ENCODE measurements around the gene DRD1. TPM values are rescaled to one million over a fixed set of nuclear protein-coding genes. Genes with fewer than 3 reads are reported as not detected.

Gene DRD1
- total and polyA plus RNA-seq, 2 experiments from 2014 or later, result 0.11 to 0.14 TPM

DNA sequence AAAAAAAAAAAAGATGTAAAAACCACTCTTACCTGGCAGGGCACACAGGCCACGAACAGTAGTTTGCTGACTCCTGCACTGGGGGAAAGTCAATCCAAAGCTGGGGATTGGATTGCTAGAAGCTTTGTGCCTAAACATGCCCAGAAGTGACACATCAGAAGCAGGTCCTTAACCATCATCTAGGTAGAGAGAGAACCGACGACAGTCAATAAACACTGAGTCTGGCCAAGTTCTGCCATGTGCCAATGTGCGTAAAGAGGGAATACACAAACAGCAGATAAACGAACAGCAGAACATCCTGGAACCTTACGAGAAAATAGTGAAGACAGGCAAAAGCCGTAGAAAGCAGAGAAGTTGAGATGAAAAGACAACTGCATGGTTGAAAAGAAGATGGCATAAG, 49.3 kb upstream of the DRD1 start:
- Histone ChIP-seq H3F3A (replicated peaks; ENCODE audit: low read depth) (no peaks in the 10 kb centered on the region), H3K4me1 (ENCODE audit: insufficient read depth) (no peaks in the 10 kb centered on the region), H3K79me2 (replicated peaks; ENCODE audit: insufficient read depth) (peaks cover 45% of the 10 kb centered on the region), H3K9me2 (ENCODE audit: insufficient read depth) (no peaks in the 10 kb centered on the region), H3K36me3 (ENCODE audit: insufficient read depth) (peaks cover 34% of the 10 kb centered on the region), H3K4me2 (no peak overlapping the region), H2AFZ (no peak overlapping the region), H3K4me3 (no peak overlapping the region), H3K27me3 (ENCODE audit: insufficient read depth) (no peaks in the 10 kb centered on the region), H3K27ac (ENCODE audit: low read depth) (no peak overlapping the region), H4K20me1 (replicated peaks; ENCODE audit: insufficient read depth) (peaks cover 31% of the 10 kb centered on the region)
- DNase-seq (ENCODE audit: low spot score), result no peak
- no peaks in the 10 kb centered on the region for H3K9me3 Mint-ChIP-seq
- H3K4me3 Mint-ChIP-seq, result no peak overlapping the region
- H3K36me3 Mint-ChIP-seq (ENCODE audit: low read depth), result peaks cover 52% of the 10 kb centered on the region
- TF ChIP-seq, protein P1, sequence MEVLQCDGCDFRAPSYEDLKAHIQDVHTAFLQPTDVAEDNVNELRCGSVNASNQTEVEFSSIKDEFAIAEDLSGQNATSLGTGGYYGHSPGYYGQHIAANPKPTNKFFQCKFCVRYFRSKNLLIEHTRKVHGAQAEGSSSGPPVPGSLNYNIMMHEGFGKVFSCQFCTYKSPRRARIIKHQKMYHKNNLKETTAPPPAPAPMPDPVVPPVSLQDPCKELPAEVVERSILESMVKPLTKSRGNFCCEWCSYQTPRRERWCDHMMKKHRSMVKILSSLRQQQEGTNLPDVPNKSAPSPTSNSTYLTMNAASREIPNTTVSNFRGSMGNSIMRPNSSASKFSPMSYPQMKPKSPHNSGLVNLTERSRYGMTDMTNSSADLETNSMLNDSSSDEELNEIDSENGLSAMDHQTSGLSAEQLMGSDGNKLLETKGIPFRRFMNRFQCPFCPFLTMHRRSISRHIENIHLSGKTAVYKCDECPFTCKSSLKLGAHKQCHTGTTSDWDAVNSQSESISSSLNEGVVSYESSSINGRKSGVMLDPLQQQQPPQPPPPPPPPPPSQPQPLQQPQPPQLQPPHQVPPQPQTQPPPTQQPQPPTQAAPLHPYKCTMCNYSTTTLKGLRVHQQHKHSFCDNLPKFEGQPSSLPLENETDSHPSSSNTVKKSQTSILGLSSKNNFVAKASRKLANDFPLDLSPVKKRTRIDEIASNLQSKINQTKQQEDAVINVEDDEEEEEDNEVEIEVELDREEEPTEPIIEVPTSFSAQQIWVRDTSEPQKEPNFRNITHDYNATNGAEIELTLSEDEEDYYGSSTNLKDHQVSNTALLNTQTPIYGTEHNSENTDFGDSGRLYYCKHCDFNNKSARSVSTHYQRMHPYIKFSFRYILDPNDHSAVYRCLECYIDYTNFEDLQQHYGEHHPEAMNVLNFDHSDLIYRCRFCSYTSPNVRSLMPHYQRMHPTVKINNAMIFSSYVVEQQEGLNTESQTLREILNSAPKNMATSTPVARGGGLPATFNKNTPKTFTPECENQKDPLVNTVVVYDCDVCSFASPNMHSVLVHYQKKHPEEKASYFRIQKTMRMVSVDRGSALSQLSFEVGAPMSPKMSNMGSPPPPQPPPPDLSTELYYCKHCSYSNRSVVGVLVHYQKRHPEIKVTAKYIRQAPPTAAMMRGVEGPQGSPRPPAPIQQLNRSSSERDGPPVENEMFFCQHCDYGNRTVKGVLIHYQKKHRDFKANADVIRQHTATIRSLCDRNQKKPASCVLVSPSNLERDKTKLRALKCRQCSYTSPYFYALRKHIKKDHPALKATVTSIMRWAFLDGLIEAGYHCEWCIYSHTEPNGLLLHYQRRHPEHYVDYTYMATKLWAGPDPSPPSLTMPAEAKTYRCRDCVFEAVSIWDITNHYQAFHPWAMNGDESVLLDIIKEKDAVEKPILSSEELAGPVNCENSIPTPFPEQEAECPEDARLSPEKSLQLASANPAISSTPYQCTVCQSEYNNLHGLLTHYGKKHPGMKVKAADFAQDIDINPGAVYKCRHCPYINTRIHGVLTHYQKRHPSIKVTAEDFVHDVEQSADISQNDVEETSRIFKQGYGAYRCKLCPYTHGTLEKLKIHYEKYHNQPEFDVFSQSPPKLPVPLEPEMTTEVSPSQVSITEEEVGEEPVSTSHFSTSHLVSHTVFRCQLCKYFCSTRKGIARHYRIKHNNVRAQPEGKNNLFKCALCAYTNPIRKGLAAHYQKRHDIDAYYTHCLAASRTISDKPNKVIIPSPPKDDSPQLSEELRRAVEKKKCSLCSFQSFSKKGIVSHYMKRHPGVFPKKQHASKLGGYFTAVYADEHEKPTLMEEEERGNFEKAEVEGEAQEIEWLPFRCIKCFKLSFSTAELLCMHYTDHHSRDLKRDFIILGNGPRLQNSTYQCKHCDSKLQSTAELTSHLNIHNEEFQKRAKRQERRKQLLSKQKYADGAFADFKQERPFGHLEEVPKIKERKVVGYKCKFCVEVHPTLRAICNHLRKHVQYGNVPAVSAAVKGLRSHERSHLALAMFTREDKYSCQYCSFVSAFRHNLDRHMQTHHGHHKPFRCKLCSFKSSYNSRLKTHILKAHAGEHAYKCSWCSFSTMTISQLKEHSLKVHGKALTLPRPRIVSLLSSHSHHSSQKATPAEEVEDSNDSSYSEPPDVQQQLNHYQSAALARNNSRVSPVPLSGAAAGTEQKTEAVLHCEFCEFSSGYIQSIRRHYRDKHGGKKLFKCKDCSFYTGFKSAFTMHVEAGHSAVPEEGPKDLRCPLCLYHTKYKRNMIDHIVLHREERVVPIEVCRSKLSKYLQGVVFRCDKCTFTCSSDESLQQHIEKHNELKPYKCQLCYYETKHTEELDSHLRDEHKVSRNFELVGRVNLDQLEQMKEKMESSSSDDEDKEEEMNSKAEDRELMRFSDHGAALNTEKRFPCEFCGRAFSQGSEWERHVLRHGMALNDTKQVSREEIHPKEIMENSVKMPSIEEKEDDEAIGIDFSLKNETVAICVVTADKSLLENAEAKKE (CRISPR knock-in tag; IDR thresholded peaks at IDR 0.05), result no peak
- TF ChIP-seq EZH2phosphoT487 (IDR thresholded peaks at IDR 0.05; ENCODE audit: unreplicated experiment) (no peak), CREB1 (CRISPR knock-in tag; IDR thresholded peaks at IDR 0.05; ENCODE audit: low read depth) (no peak)
- H3K4me1 Mint-ChIP-seq, result peaks cover 4% of the 10 kb centered on the region; the same call in 1 of the 3 replicates
- H3K27me3 Mint-ChIP-seq (ENCODE audit: insufficient read depth, low read depth, poor library complexity), result no peaks in the 10 kb centered on the region
- no peak for ATAC-seq
- no peak overlapping the region for H3K27ac Mint-ChIP-seq

DNA sequence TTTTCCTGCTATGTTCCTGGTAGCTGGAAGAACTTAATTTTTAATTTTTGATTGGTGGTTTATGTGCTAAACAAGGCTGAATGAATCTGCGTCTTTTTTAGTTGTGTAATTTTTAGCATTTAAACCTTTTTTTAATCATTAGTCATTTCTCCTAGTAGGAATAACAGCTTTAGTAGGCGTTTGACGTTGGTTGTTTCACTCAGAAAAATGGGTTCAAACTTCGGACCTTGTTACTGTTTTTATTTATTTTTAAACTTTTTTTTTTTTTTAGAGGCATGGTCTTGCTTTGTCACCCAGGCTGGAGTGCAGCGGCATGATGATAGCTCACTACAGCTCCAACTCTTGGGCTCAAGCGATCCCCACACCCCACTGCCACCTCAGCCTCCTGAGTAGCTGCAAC, 47.2 kb upstream of the DRD1 start:
- Mint-ChIP-seq H3K4me3 (no peak overlapping the region), H3K27ac (no peak overlapping the region)
- H3K36me3 ChIP-seq (ENCODE audit: insufficient read depth), result peaks cover 30% of the 10 kb centered on the region

More for the DNA sequence above, 47.2 kb upstream of the DRD1 start:
- Histone ChIP-seq H4K20me1 (replicated peaks; ENCODE audit: insufficient read depth) (peaks cover 42% of the 10 kb centered on the region), H3F3A (replicated peaks; ENCODE audit: low read depth) (no peaks in the 10 kb centered on the region), H3K27me3 (ENCODE audit: insufficient read depth) (no peaks in the 10 kb centered on the region), H2AFZ (no peak overlapping the region), H3K4me2 (no peak overlapping the region), H3K4me1 (ENCODE audit: insufficient read depth) (no peaks in the 10 kb centered on the region), H3K9me2 (ENCODE audit: insufficient read depth) (no peaks in the 10 kb centered on the region), H3K4me3 (no peak overlapping the region), H3K27ac (ENCODE audit: low read depth) (no peak overlapping the region), H3K79me2 (replicated peaks; ENCODE audit: insufficient read depth) (peaks cover 66% of the 10 kb centered on the region)
- ATAC-seq (no peak), DNase-seq (ENCODE audit: low spot score) (no peak)
- H3K27me3 Mint-ChIP-seq (ENCODE audit: insufficient read depth, low read depth, poor library complexity), result peaks cover 2% of the 10 kb centered on the region
- TF ChIP-seq NANOG (IDR thresholded peaks at IDR 0.05; ENCODE audit: borderline replicate concordance) (no peak), EZH2 (IDR thresholded peaks at IDR 0.05; ENCODE audit: low read depth, unreplicated experiment) (no peak), ZNF114 (CRISPR knock-in tag; IDR thresholded peaks at IDR 0.05) (no peak), CREB1 (CRISPR knock-in tag; IDR thresholded peaks at IDR 0.05; ENCODE audit: low read depth) (no peak), EZH2phosphoT487 (IDR thresholded peaks at IDR 0.05; ENCODE audit: unreplicated experiment) (no peak)
- TF ChIP-seq, protein P1 (CRISPR knock-in tag; IDR thresholded peaks at IDR 0.05), result no peak
- H3K4me1 Mint-ChIP-seq, result peaks cover 4% of the 10 kb centered on the region; the same call in 1 of the 3 replicates
- peaks cover 57% of the 10 kb centered on the region for H3K36me3 Mint-ChIP-seq (ENCODE audit: low read depth)
- no peaks in the 10 kb centered on the region for H3K9me3 Mint-ChIP-seq
